Neural crest cell (in vitro differentiated cells): Measurements from ENCODE around the gene TRAF1. TPM values are rescaled to one million over a fixed set of nuclear protein-coding genes. Genes with fewer than 3 reads are reported as not detected.

Experiments used
- DNase-seq: peaks from one replicate; pipeline ENCODE4 v3.0.0; 2021; ENCODE audit warnings: low read depth, mixed read lengths, low spot score
- H3K27ac Mint-ChIP-seq: one replicate; pipeline ENCODE4 v1.8.0; 2021; ENCODE audit warnings: mild to moderate bottlenecking, mixed read lengths; ENCODE audit not compliant: unreplicated experiment
- H3K27me3 Mint-ChIP-seq: 2 replicates; pipeline ENCODE4 v1.8.0; 2021; ENCODE audit warnings: low read depth, mild to moderate bottlenecking, mixed read lengths
- H3K36me3 Mint-ChIP-seq: 2 replicates; pipeline ENCODE4 v1.8.0; 2021; ENCODE audit warnings: low read depth, mild to moderate bottlenecking, mixed read lengths
- H3K4me1 Mint-ChIP-seq: 2 replicates; pipeline ENCODE4 v1.8.0; 2021; ENCODE audit warnings: mixed read lengths
- H3K4me3 Mint-ChIP-seq: one replicate; pipeline ENCODE4 v1.8.0; 2021; ENCODE audit warnings: mild to moderate bottlenecking, mixed read lengths
- H3K9me3 Mint-ChIP-seq: 2 replicates; pipeline ENCODE4 v1.8.0; 2021; ENCODE audit warnings: mixed read lengths
- CTCF ChIP-seq: fragments of 200-600 bp; sonication (generic); conservative IDR thresholded peaks from 2 replicates; pipeline ENCODE4 v1.5.0; 2021; ENCODE audit warnings: antibody characterized with exemption, mild to moderate bottlenecking
- total RNA-seq: library from RNA; stranded (reverse); gene quantifications from 2 replicates; pipeline ENCODE4 v1.2.1, GENCODE V29; 2021

The TRAF1 gene
- total RNA-seq, 1 donor from 2014 or later: 3.8 TPM

- H3K27ac Mint-ChIP-seq: no peak overlapping the region
- H3K4me1 Mint-ChIP-seq: peaks cover 17% of the 10 kb centered on the region
- no peaks in the 10 kb centered on the region for H3K36me3 Mint-ChIP-seq
- no peaks in the 10 kb centered on the region for H3K27me3 Mint-ChIP-seq
- no peak overlapping the region for H3K4me3 Mint-ChIP-seq
- TF ChIP-seq CTCF: no peak
- H3K9me3 Mint-ChIP-seq: no peaks in the 10 kb centered on the region
- DNase-seq: no peak
These were observed 32.1 kb downstream of the TRAF1 start for GRCh38 chr9:120894321-120895148.

- Mint-ChIP-seq H3K27ac (no peak overlapping the region), H3K9me3 (no peaks in the 10 kb centered on the region), H3K4me1 (peaks cover 17% of the 10 kb centered on the region), H3K27me3 (no peaks in the 10 kb centered on the region), H3K4me3 (no peak overlapping the region), H3K36me3 (no peaks in the 10 kb centered on the region)
- TF ChIP-seq CTCF: no peak
- no peak for DNase-seq
These were observed 32.8 kb downstream of the TRAF1 start for GRCh38 chr9:120893611-120894307.

GRCh38 chr9:120892748-120893610, 33.6 kb downstream of the TRAF1 start:
- Mint-ChIP-seq H3K27me3 (no peaks in the 10 kb centered on the region), H3K4me1 (peaks cover 17% of the 10 kb centered on the region), H3K4me3 (no peak overlapping the region), H3K27ac (no peak overlapping the region), H3K36me3 (no peaks in the 10 kb centered on the region), H3K9me3 (no peaks in the 10 kb centered on the region)
- no peak for DNase-seq
- no peak for TF ChIP-seq CTCF

- peaks cover 15% of the 10 kb centered on the region for H3K4me1 Mint-ChIP-seq
- no peak for TF ChIP-seq CTCF
- H3K27ac Mint-ChIP-seq: no peak overlapping the region
- H3K36me3 Mint-ChIP-seq: no peaks in the 10 kb centered on the region
- no peaks in the 10 kb centered on the region for H3K27me3 Mint-ChIP-seq
- DNase-seq: no peak
- H3K4me3 Mint-ChIP-seq: no peak overlapping the region
- H3K9me3 Mint-ChIP-seq: no peaks in the 10 kb centered on the region
These were observed 34.5 kb downstream of the TRAF1 start for GRCh38 chr9:120891884-120892747.
